HepG2 (cell line): ENCODE measurements around the gene GBP2. TPM values are rescaled to one million over a fixed set of nuclear protein-coding genes. Genes with fewer than 3 reads are reported as not detected.

Experiments
- ATAC-seq: fragments of 200-7000 bp; cut with Tn5 transposase; 3 replicates; pipeline ENCODE4 v1.9.1; 2020; ENCODE audit warnings: mild to moderate bottlenecking, moderate library complexity
- BruUV-seq: library from RNA; stranded (reverse); fragments of 400-500 nt; replicated peaks from 2 replicates; lab custom pipeline; 2021; lab: Mats Ljungman, UMichigan
- CTCF ChIA-PET: fragments of 300-600 bp; formaldehyde crosslinking; extraction: SDS; loops from one replicate; lab custom pipeline; 2021; ENCODE audit warnings: low total read pairs, inconsistent platforms, low intra/inter-chr PET ratio; lab: Yijun Ruan, JAX
- POLR2A ChIA-PET: fragments of 350-600 bp; sonication (Branson Sonifier 250); formaldehyde crosslinking; loops from one replicate; lab custom pipeline; 2020; ENCODE audit warnings: antibody characterized with exemption, inconsistent platforms; lab: Yijun Ruan, JAX
- DNase-seq: peaks from one replicate; pipeline ENCODE4 v3.0.0-alpha.2; 2015; ENCODE audit warnings: low spot score
- FAIRE-seq: peaks from 3 replicates; lab custom pipeline; 2011; peaks lifted over from hg19 to GRCh38; lab: Jason Lieb, UNC
- H2AFZ ChIP-seq: one replicate; pipeline ENCODE4 v1.6.1; 2011; ENCODE audit warnings: low read length, inconsistent platforms
- H3K27ac ChIP-seq: fragments of 300-600 bp; 3 replicates; pipeline ENCODE4 v1.8.0; 2011; ENCODE audit warnings: mixed run types, mild to moderate bottlenecking, mixed read lengths, low read length, inconsistent platforms; ENCODE audit not compliant: insufficient read depth; ENCODE audit errors: extremely low read length
- H3K27me3 ChIP-seq, 2 experiments: fragments of 200-600 bp in 1 of 2; 2 replicates in 1 of 2; 3 replicates in 1 of 2; pipeline versions ENCODE4 v1.6.0 to v1.8.0; 2011; ENCODE audit warnings: low read length in 2 of 2, mild to moderate bottlenecking in 2 of 2, moderate library complexity in 2 of 2, inconsistent platforms in 1 of 2; ENCODE audit not compliant: insufficient read depth in 2 of 2, control insufficient read depth in 1 of 2
- H3K36me3 ChIP-seq, 2 experiments: fragments of 200-600 bp in 1 of 2; replicated peaks in 1 of 2; 2 replicates in 1 of 2; 3 replicates in 1 of 2; pipeline versions ENCODE4 v1.5.1 to v1.8.0; 2011; ENCODE audit warnings: low read length in 2 of 2, inconsistent platforms in 1 of 2; ENCODE audit not compliant: insufficient read depth in 2 of 2, control insufficient read depth in 1 of 2
- H3K4me1 ChIP-seq: 2 replicates; pipeline ENCODE4 v1.5.1; 2012; ENCODE audit warnings: low read length, inconsistent platforms; ENCODE audit not compliant: insufficient read depth
- H3K4me2 ChIP-seq: 2 replicates; pipeline ENCODE4 v1.6.0; 2011; ENCODE audit warnings: low read depth, low read length, inconsistent platforms
- H3K4me3 ChIP-seq, 3 experiments: fragments of 200-600 bp in 1 of 3; sonication (generic), shearing (Covaris generic) in 1 of 3; replicated peaks in 1 of 3; 2 replicates each; pipeline ENCODE4 v1.5.1; 2011 to 2016; ENCODE audit warnings: low read length in 3 of 3, inconsistent platforms in 2 of 3, low read depth in 2 of 3, mild to moderate bottlenecking in 2 of 3, control low read depth in 1 of 3, mixed read lengths in 1 of 3; ENCODE audit not compliant: insufficient read depth in 1 of 3
- H3K79me2 ChIP-seq: one replicate; pipeline ENCODE4 v1.6.1; 2011; ENCODE audit warnings: low read length, inconsistent platforms; ENCODE audit not compliant: insufficient read depth
- H3K9ac ChIP-seq: 2 replicates; pipeline ENCODE4 v1.6.0; 2011; ENCODE audit warnings: mild to moderate bottlenecking, low read depth, low read length, inconsistent platforms; ENCODE audit not compliant: insufficient read depth
- H3K9me3 ChIP-seq: 2 replicates; pipeline ENCODE4 v1.5.1; 2012; ENCODE audit warnings: mild to moderate bottlenecking, low read length
- H4K20me1 ChIP-seq: 2 replicates; pipeline ENCODE4 v1.6.0; 2011; ENCODE audit warnings: inconsistent platforms, mild to moderate bottlenecking, low read length, moderate library complexity; ENCODE audit not compliant: insufficient read depth
- AFF4 ChIP-seq: sonication (generic); formaldehyde crosslinking; IDR thresholded peaks from 2 replicates; pipeline ENCODE4 v1.4.0; 2020; ENCODE audit warnings: missing genetic modification reagents
- GLMP ChIP-seq: sonication (generic); formaldehyde crosslinking; IDR thresholded peaks from 2 replicates; pipeline ENCODE4 v1.9.0; 2021; ENCODE audit warnings: missing genetic modification reagents, mild to moderate bottlenecking, borderline replicate concordance
- GPN1 ChIP-seq: sonication (generic); formaldehyde crosslinking; IDR thresholded peaks from 2 replicates; pipeline ENCODE4 v1.5.1; 2020; ENCODE audit warnings: missing genetic modification reagents, borderline replicate concordance
- HOXA9 ChIP-seq: sonication (generic); formaldehyde crosslinking; IDR thresholded peaks from 2 replicates; pipeline ENCODE4 v1.8.1; 2022; ENCODE audit warnings: missing genetic modification reagents, mild to moderate bottlenecking, moderate library complexity, borderline replicate concordance
- MAFF ChIP-seq: IDR thresholded peaks from 2 replicates; pipeline ENCODE4 v1.6.1; 2011; ENCODE audit warnings: low read depth, low read length, improper control_type of control experiment
- MAFK ChIP-seq, 2 experiments: IDR thresholded peaks in 1 of 2; conservative IDR thresholded peaks in 1 of 2; 2 replicates each; pipeline ENCODE4 v1.6.1; 2011; ENCODE audit warnings: improper control_type of control experiment in 2 of 2, low read length in 2 of 2
- SP1 ChIP-seq, 2 experiments: fragments of 450-650 bp in 1 of 2; sonication (generic) in 1 of 2; formaldehyde crosslinking in 1 of 2; IDR thresholded peaks; 2 replicates each; pipeline versions ENCODE4 v1.4.0 to v1.6.1; 2016 to 2020; ENCODE audit warnings: missing genetic modification reagents in 1 of 2
- SRF ChIP-seq: IDR thresholded peaks from 2 replicates; pipeline ENCODE4 v1.6.1; 2011; ENCODE audit warnings: mild to moderate bottlenecking, low read depth, low read length, moderate library complexity
- TSC22D2 ChIP-seq: sonication (generic); formaldehyde crosslinking; IDR thresholded peaks from 2 replicates; pipeline ENCODE4 v1.5.1; 2020; ENCODE audit warnings: missing genetic modification reagents, mild to moderate bottlenecking, borderline replicate concordance
- ZBTB20 ChIP-seq: sonication (generic); formaldehyde crosslinking; IDR thresholded peaks from 2 replicates; pipeline ENCODE4 v1.8.1; 2023; ENCODE audit warnings: missing genetic modification reagents, low read depth, mild to moderate bottlenecking, borderline replicate concordance
- ZKSCAN8 ChIP-seq: IDR thresholded peaks from 2 replicates; pipeline ENCODE4 v1.6.1; 2016; ENCODE audit warnings: borderline replicate concordance, missing genetic modification reagents, missing compliant biosample characterization
- ZNF17 ChIP-seq: sonication (generic); formaldehyde crosslinking; IDR thresholded peaks from 2 replicates; pipeline ENCODE4 v1.5.0; 2020; ENCODE audit warnings: mild to moderate bottlenecking, missing genetic modification reagents
- ZNF607 ChIP-seq: sonication (generic); formaldehyde crosslinking; IDR thresholded peaks from 2 replicates; pipeline ENCODE4 v1.5.1; 2020; ENCODE audit warnings: missing genetic modification reagents, mild to moderate bottlenecking, borderline replicate concordance
- WGBS: methylation state at CpG from one replicate; pipeline ENCODE4 v1.1.6; 2017; ENCODE audit warnings: low lambda C conversion rate; 5-methylcytosine and 5-hydroxymethylcytosine counted together
- in situ Hi-C: cut with HindIII; loops from 2 replicates; pipeline ENCODE4 v1.10.0; 2017; ENCODE audit warnings: low pct_unique_long_range_greater_than_20kb; ENCODE audit not compliant: extremely low pct_ligation_motif_present
- intact Hi-C: fragments of 100-400 bp; cut with micrococcal nuclease; formaldehyde crosslinking; loops from one replicate; pipeline ENCODE4 v1.10.0; 2022; ENCODE audit not compliant: unreplicated experiment
- polyA plus RNA-seq, 8 experiments: library from polyadenylated mRNA; depleted of rRNA in 3 of 8; stranded (reverse) in 7 of 8; unstranded in 1 of 8; fragments of >200 nt; fragmentation: Illumina TruSeq in 4 of 8; extraction: Trizol in 4 of 8; gene quantifications; 2 replicates each; pipeline versions ENCODE4 v1.2.1 to v1.2.3, GENCODE V29; 2011 to 2016; ENCODE audit warnings: low read depth in 4 of 8, missing spikeins in 1 of 8, mixed read lengths in 1 of 8; ENCODE audit not compliant: insufficient read depth in 1 of 8
- total RNA-seq, 5 experiments: library from RNA; depleted of rRNA; stranded (reverse); fragments of >200 nt; fragmentation: Illumina TruSeq; extraction: Trizol; gene quantifications; 2 replicates each; pipeline ENCODE4 v1.2.3, GENCODE V29; 2016; ENCODE audit warnings: low read depth in 1 of 5

GBP2 gene
- total and polyA plus RNA-seq, 2 of the 13 experiments (the other 11 are each of a cell fraction or from before 2014, with no cell fraction given) = 5.1 to 6.2 TPM

GRCh38 chr1:89170170-89171066, 44.5 kb upstream of the GBP2 start:
- no peak overlapping the region for H3K9ac ChIP-seq
- FAIRE-seq = no peak
- DNase-seq = no peak
- ChIA-PET POLR2A (no interaction called here), CTCF (no interaction called here)
- no peaks in the 10 kb centered on the region for H3K4me1 ChIP-seq
- H3K9me3 ChIP-seq = no peaks in the 10 kb centered on the region
- 3% methylated on average over 3 of the region's 4 CpGs for WGBS
- no peaks in the 10 kb centered on the region for H3K79me2 ChIP-seq
- no peak overlapping the region for H3K4me2 ChIP-seq
- in situ Hi-C loops (no loop called here), intact Hi-C loops (no loop called here)
- BruUV-seq = no TSS peak
- H4K20me1 ChIP-seq = no peaks in the 10 kb centered on the region
- no peak overlapping the region for H3K4me3 ChIP-seq
- TF ChIP-seq MAFF = peak; percentile 96
- peak; percentile 94 to 97 for TF ChIP-seq MAFK (conservative IDR thresholded peaks at IDR 0.05 in 1 of 2, IDR thresholded peaks at IDR 0.05 in 1 of 2; ENCODE audit: low read length in 2 of 2)
- TF ChIP-seq GLMP (CRISPR knock-in tag) = no peak
- no peak for TF ChIP-seq GPN1 (CRISPR knock-in tag)
- no peak overlapping the region for H3K27ac ChIP-seq
- no peaks in the 10 kb centered on the region for H3K27me3 ChIP-seq
- no peak for ATAC-seq
- H2AFZ ChIP-seq = no peak overlapping the region
- H3K36me3 ChIP-seq = no peaks in the 10 kb centered on the region

GRCh38 chr1:89169166-89169565, 43.3 kb upstream of the GBP2 start:
- intact Hi-C loops (no loop called here), in situ Hi-C loops (no loop called here)
- Histone ChIP-seq H3K4me2 (no peak overlapping the region), H3K27ac (no peak overlapping the region), H3K27me3 (no peaks in the 10 kb centered on the region), H3K4me3 (no peak overlapping the region), H2AFZ (no peak overlapping the region), H3K36me3 (no peaks in the 10 kb centered on the region), H4K20me1 (no peaks in the 10 kb centered on the region), H3K9ac (no peak overlapping the region), H3K79me2 (no peaks in the 10 kb centered on the region), H3K4me1 (no peaks in the 10 kb centered on the region), H3K9me3 (no peaks in the 10 kb centered on the region)
- BruUV-seq = no TSS peak
- ATAC-seq = no peak
- 1% methylated on average over 2 of the region's 2 CpGs for WGBS
- no peak for FAIRE-seq
- DNase-seq = no peak
- ChIA-PET CTCF (no interaction called here), POLR2A (no interaction called here)
- no peak for TF ChIP-seq SP1 (IDR thresholded peaks at IDR 0.05)
- TF ChIP-seq SP1 (CRISPR knock-in tag; IDR thresholded peaks at IDR 0.05) = no peak
- no peak for TF ChIP-seq SRF
- no peak for TF ChIP-seq ZNF607 (CRISPR knock-in tag)
- no peak for TF ChIP-seq ZNF17 (CRISPR knock-in tag)
- no peak for TF ChIP-seq ZBTB20
- no peak for TF ChIP-seq AFF4 (CRISPR knock-in tag)
- no peak for TF ChIP-seq TSC22D2 (CRISPR knock-in tag)
- no peak for TF ChIP-seq HOXA9 (CRISPR knock-in tag)
- TF ChIP-seq ZKSCAN8 (CRISPR knock-in tag) = no peak
